Stimulated activated CD4-positive, alpha-beta T cell treated with anti-CD3 and anti-CD28 coated beads, Interleukin-1b, Interleukin-23, amount 100 ng/mL, for 1 hour (primary cell): ENCODE results near the gene PRSS27.
A peak's percentile ranks its signal among the peaks of the same experiment; 100 is the strongest.
"Not testable (repeated sequence)": the region's sequence is repeated elsewhere in the genome, so short reads cannot be mapped to it uniquely, and the experiment has no call there.

Experiments
- DNase-seq, 2 donors: peaks; one replicate each; pipeline ENCODE4 v3.0.0-alpha.2; 2020; ENCODE audit warnings: low read depth in 2 of 2

Gene PRSS27

GRCh38 chr16:2696601-2697250, 23.3 kb downstream of the PRSS27 start:
- DNase-seq = not testable (repeated sequence)

DNA sequence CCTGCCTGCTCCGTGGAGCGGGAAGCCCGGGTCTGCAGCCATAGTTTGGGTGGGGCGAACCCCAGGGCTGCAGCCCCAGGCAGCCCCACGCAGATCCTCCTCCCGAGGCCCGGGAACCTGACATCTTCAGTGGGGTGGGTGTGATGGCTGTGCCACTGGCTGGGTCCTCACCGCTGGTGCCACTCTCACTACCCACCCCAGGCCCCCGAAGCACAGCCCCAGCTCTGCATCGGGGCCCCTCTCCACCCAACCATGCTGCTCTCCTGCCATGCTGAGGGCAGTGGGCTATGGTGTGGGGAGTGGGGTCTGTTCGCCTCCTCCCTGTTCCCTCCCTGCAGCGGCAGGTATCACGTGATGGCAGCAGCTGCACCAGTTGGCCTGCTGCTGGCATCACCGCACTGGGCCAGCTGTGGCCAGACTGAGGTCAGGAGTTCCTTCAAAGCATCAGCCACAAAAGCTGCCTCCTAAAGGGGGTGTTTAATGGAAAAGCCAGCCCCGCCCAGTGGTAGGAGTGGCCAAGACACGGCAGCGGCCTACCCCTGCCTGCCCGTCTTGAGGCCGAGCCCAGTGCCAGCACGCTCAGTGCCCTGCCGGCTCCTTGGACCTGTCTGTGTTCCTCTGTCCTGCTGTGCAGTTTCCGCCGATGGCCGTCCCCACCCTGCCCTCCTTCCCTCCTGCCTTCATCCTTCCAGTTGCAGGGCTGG, 26.9 kb downstream of the PRSS27 start:
- DNase-seq = no peak

DNA sequence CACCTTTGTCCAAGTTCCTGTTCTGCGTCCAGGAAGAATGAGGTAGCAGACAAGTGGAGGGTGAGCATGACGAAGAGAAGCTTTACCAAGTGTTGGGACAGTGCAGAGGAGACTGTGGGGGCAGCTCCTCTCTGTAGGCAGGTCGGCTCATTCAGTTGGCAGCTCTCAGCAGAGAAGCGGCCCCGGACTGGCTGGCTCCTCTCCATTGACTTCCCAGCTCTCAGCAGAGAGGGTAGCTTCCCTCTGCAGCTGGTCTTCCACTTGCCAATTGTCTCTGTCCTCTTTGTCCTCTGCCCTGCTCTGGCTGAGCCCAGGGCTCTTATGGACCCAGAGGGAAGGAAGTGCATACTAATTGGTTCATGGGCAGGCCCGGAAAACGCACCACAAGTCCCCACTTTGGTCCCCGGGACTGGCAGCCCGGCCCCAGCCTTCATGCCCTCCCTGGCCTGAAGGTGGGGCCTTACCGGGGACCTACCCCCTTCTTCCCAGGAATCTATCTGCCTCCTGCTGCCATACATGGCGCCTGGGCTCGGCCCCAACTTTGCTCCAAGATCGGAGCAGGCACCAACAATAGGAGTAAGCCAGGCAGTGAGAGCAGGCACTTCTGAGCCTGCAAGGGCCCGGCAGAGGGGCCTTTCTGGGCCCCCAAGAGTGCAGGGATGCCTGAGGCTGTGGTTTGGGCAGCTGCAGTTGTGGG, 27.6 kb downstream of the PRSS27 start:
- no peak for DNase-seq

DNA sequence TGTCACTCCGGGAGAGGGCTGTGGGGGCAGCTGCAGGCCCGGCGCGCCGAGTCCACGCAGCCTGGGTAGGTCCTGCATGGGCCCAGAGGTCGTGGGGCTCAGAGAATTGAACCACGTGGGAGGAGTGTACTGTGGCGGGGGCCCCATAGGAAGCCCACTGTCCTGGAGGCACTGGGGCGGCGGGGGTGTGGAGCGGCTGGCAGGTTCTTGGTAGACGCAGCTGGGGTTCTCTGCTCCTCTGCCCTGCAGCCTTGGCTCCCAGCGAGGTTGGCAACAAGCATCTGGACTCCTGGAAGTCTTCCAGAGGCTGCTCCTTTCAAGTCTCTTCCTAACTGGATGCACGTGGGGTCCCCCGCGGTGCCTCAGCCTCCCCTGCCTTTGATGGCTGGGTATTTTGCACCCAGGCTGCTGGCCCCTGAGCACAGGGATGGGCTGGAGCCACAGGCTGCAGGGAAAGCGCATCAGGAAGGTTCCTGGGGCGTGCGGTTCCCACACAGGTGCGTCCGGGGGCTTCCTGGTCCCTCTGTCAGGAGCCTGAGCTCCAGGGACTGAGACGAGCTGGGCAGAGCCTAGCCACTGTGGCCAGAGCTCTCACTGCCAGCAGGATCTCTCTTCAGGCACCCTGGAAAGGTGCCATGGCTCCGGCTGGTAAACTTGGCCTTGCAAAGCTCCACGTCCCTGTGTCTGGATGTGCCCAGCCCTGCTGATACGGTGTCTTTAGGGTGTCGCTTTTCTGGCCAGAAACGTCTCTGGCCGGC, 28.4 kb downstream of the PRSS27 start:
- DNase-seq = no peak

DNA sequence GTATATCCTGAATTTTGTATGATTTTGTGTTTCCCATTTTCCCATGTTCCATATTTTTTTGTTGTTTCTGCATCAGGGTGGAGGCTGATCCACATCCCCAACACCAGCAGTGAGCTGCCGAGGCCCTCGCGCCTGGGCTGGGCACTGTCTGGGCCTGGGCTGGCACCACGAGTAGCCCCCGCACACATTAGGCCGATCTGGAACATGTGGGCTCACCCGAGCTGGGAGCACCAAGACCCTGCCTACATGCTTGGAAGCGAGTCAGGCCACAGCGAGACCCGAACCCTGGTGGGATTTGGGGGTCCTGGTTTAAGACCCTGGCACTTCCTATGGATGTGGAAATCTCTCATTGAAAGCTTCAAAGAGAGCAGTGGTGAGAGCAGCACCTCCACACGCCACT, 29.2 kb downstream of the PRSS27 start:
- DNase-seq = no peak

DNA sequence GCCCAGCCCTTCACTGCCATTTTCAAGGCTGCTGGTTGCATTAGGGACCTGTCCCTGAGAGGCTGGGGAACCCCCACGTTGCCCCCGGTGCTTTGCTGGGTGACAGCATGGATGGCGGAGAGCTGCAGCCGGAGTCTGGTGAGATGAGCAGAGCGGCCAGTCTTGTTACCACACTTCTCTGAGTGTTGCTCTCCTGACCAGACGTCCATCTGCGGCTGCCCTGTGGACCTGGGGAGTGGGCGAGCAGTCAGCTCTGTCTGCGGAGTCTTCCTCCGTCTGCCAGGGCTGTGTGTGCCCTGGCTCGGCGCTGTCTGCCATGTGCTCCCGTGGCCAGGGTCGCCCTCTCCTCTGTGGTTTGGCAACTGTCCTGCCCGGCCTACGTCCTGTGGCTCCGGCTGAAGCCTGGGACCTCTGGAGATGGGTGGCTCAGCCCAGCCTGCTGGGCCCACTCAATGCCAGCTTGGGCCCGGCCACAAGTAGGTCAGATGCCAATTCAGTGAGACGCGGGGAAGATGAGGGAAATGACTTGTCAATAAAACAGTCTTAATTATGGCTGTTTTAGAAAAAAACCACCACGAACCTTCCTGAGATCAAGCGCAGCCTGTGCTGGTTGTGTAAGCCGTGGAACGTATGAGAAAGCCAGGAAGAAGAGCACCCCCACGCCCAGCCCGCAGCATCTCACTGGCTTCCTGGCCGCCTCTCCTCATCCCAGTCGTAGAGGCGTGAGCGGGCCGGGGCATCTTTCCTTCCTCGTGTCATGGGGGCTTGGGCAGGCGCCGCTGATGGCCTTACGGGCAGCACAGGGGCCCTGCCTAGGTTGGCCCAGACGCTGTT, 29.8 kb downstream of the PRSS27 start:
- DNase-seq = no peak

DNA sequence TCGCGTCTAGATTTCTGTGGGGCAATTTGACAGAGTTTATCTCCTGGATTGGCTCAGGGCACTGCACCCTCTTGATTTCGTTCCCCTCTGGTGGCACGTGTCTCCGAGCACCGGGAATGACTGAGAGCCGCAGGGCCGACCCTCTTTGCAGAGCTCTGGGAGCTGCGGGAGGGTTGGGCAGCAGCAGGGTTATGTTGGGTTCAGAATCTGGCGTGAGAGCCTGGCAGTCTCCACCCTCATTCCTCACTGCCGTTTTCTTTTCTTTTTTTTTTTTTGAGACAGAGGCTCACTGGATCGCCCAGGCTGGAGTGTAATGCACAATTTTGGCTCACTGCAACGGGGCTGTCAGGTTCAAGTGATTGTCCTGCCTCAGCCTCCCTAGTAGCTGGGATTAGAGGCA, 30.6 kb downstream of the PRSS27 start:
- not testable (repeated sequence) for DNase-seq

DNA sequence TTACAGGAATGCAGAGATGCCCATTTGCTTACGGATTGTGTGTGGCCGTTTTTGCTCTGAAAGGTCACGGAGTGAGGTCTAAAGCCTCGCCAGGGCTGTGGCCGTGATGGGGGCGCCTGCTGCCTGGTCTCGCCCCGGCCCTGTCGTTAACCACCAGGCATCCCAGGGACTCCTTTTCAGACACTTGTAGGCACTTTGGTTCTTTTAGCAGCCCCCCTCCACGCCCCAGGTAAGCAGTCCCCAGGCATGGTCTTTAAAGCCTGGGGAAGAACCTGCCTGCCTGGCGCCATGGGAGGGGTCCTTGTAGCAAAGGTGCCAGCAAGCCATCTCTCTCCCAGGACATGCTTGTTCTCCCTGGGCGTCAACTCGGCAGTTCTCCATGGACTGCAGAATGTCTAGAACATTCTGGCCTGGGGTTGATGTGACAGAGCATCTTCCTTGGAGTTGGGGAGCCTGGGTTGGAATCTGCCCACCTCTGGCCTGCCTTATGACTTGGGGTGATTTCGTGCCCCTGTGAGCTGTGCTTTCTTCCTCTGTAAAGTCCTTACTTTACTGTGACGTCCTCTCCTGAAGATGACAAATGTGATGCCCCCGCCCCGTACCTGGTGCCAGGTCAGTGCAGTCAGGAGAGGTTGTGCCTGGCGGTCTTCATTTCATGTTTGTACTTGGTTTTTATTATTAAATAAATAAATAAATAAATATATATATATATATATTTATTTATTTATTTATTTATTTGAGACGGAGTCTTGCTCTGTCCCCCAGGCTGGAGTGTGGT, 32.3 kb downstream of the PRSS27 start:
- DNase-seq = no peak

- DNase-seq = no peak
Measured at GRCh38 chr16:2686912-2687507, 33.0 kb downstream of the PRSS27 start.

DNA sequence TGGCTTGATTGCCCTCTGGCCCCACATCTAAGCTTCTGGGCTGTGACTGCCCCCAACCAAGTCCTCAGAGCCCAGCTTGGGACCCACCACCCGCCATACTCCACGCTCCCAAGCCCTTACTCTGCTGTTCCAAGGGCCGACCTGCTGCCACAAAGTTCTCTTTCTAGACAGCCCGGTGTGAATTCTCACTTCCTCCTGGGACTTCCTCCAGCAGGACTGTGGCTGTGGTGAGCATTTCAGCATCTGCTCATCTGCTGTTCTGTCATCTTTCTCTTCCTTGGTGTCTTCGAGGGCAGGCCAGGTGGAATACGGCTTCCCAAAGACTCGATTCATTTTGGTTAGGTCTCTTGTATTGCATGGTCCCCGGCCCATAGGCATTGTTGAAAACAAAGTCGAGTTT, 33.9 kb downstream of the PRSS27 start:
- not testable (repeated sequence) for DNase-seq

GRCh38 chr16:2683041-2683440, 37.0 kb downstream of the PRSS27 start:
- DNase-seq = not testable (repeated sequence)

- peak; percentile 89 to 96 for DNase-seq
Measured at GRCh38 chr16:2682209-2683021, 37.6 kb downstream of the PRSS27 start, which contains the start of gene KCTD5. Gene KCTD5 (plus strand): TSS chr16:2682523. CDS start chr16:2682549, 26 bp downstream.

DNA sequence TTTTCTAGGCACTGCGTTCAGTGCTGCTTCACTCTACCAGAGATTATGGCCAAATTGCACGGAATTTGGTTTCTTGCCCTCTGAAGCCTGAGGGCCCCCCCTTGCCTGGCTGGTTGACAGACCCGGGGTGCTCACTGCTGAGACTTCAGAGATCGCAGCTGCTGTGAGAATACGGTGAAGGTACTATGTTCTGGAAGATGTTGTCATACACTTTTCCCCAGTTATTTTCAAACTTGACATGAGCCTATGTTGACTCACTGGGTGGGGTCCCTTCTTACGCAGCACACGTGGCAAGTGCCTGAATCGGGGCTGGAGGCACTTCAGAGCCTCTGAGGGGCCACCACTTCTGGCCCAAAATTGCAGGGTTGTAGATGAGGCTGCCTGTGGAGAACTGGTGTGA, 39.7 kb downstream of the PRSS27 start:
- not testable (repeated sequence) for DNase-seq

DNA sequence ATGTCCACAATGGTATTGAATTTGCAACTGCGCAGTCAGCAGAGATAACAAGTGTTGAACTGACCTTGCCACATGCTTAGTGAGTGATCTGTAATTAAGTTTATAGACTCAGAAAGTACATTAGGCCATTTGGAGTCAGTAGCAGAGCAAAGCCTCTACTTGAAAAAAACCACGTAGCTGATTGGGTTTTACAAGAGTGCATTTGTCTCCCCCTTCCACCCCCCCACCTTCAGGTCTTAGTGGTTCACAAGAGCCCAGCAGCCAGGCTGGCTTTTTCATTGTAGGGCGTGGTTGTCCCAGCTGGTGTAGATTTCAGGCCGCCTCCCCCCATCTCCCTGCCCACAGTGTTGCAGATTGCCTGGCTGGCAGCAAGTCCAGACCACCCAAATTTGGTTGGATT, 40.1 kb downstream of the PRSS27 start:
- not testable (repeated sequence) for DNase-seq

DNA sequence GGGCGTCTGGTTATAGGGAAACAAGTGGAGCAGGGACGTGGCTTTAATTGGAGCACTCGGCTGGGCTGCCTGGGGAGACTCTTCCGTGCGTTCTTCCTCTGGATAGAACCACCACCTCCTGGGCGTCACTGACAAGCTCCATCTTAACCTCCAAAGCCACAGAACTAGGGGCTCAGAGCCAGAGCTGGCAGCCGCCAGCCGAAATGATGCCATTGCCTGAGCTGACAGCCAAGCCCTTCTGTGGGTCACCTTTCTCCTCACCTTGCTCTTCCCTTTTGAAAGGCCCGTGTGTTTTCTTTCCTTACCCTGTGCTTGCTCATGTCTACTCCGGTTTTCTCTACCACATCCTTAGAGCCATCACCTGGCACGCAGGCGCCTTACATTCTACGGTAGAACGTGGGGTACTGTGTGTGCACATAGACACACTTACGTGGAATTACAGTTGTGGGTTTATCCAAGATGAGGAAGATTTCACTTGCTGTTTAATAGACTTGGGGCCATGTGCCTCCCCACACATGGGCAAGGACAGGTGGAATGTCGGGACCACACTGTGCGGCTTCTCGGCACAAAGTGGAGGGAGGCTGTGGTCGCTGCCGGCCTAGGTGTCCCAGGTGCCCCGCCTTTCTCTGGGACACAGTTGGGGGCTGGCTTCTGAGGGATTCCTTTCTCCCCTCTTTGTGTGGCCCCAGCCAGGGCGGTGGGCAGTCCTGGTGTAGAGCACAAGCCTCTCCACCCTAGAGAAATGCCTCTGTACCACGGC, 41.6 kb downstream of the PRSS27 start:
- DNase-seq = not testable (repeated sequence)

- not testable (repeated sequence) for DNase-seq
Measured at GRCh38 chr16:2676937-2677336, 43.1 kb downstream of the PRSS27 start.

- DNase-seq = no peak
Measured at GRCh38 chr16:2675714-2676113, 44.3 kb downstream of the PRSS27 start.

DNA sequence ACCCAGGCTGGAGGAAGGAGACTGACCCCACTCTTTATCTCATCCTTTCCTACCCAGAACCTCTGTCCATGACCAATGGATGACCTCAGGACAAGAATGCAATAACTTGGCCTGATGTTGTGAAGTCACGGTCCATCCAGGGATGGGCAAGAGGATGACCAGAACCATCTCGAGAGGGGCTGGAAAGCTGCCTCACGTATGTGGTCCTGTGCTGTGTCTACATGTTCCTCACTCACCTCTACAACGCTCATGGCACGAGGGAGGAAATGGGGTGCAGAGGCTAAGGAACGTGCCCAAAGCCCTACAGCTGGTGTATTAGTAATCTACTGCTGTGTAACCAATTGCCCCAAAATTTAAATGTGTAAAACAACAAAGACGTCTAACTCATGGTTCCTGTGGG, 45.0 kb downstream of the PRSS27 start:
- DNase-seq = no peak
